NOMO-1 (cell line): Measurements from ENCODE around the gene AGAP1.

ENCODE experiments used
- DNase-seq, 2 experiments: peaks; one replicate each; lab custom pipeline; 2025; ENCODE audit not compliant: unreplicated experiment in 2 of 2; lab: John Stamatoyannopoulos, UW

AGAP1 gene

GRCh38 chr2:236171181-236171679 is 677.4 kb downstream of the AGAP1 start:
- no peak for DNase-seq

DNA sequence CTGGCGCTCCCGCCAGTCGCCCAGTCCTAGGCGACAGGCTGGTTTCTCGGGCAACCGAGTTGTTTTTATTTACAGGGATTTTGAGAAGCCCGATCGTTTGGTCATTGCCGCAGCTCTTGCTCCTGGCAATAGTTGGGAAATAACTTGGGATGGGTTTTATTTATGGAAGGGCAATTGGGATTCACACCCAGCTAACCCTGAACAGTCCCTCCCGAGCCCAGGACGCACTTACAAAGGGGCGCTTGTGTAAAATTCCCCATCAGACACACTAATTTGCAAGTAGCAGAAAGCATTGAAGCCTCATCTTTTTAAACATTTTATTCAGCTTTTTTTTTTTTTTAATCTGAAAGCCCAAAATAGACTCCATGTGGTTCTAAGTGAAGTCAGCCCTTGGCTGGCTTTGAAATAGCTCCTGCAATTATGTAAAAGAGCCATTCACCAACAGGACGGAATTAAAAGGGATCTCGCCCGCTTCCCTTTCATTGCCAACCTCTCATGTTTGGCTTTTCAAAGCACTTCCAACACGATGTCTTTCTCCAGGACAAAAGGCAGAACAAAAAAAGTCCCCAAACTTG is 677.9 kb downstream of the AGAP1 start:
- no peak for DNase-seq

- no peak for DNase-seq
Measured at GRCh38 chr2:236172255-236173035, 678.6 kb downstream of the AGAP1 start.

- DNase-seq: no peak
Measured at GRCh38 chr2:236173036-236173728, 679.3 kb downstream of the AGAP1 start.

GRCh38 chr2:236173729-236174607 is 680.1 kb downstream of the AGAP1 start:
- DNase-seq: no peak

- DNase-seq: no peak
Measured at GRCh38 chr2:236175548-236176150, 681.8 kb downstream of the AGAP1 start.

GRCh38 chr2:236176417-236176816 is 682.6 kb downstream of the AGAP1 start:
- DNase-seq: no peak

GRCh38 chr2:236176951-236177350 is 683.1 kb downstream of the AGAP1 start:
- no peak for DNase-seq

- no peak for DNase-seq
Measured at GRCh38 chr2:236177604-236177966, 683.7 kb downstream of the AGAP1 start.

DNA sequence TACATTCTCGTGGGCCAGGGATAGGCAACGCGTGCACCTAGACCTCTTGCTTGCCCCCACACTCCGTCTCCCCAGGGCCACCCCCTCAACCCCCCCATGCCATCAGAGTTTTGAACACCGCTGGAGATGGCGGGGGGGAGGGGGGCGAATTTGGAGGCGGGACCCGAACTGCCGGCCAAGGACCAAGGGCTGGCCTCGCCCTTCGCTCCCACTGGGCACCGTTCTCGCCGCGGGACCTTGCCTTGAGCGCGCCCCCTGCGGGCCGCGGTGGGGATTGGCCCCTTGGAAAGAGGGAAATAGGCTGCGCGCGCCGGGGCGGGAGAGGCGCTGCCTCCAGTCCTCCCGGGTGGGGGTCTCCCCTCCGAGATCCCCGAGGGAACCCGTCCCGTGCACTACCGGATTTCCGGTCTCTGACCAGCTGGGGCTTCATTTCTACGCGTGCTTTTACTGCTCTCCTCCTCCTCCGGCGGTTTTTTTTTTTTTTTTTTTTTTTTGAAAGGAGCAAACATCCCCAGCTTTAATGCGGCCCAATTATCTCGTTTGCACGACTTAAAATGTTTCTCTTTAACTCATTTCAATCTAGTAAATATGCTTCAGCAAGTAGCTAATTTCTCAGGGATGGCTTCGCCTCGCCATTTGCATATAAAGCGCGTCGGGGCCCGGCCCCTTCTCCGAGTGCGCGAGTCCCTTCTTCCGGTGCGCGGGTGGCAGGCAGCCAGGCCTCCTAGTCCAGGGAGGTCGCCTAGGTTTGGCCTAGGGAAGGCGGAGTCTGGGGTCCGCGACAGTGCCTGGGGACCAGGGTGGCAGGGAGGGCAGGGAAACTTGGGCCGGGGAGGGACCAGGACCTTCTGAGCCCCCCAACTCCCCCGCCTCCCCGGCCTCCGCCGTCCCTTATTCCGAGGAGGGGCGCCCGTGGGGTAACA is 684.4 kb downstream of the AGAP1 start:
- no peak for DNase-seq

DNA sequence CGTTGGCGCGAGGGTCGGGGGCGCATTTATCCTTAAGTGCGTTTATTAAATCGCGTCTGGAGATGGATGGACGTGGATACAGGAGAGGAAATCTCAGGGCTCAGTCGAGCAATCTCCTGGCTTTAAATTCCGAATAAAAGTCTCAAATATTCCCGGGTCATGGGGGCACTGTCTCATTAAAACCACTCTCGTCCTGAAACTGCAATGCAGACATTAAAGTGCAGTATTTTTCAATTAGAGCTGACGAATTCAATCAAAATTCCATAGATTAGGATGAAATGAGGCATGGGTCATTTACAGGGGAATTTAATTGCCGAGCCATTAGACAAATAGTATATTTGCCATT is 685.0 kb downstream of the AGAP1 start:
- no peak for DNase-seq

- DNase-seq: no peak
Measured at GRCh38 chr2:236179236-236180075, 685.6 kb downstream of the AGAP1 start.

DNA sequence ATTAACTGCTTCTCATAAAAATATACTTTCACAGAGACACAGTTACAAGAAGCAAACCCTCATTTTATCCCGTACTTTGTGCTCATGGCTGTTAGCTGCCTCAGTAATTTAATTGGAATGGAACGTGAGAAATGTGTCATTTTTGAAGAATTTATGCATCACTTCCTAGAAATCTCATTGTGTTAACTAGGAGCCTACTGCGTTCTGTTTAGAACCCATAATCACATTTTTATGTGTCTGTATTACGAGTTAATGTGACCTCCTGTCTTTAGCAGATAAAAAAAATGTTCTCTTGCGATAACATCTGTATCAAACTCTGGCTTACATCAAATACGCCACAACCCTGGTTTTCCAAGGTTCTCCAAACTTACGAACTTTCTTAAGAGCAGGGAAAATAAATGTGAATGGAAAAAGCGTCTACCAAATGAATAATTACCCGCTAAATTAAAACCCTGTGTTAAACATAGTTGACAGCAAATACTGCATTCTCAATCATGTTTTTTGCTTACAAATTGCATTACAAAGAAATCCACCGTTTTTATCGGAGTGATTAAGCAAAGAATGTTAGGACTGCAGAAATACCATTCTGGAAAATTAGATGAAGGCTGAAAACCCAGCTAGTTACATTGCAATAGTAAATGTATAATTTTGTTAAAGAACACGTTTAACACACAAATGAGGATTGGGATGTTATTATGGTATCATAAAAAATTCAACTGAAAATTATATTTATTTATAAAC is 686.4 kb downstream of the AGAP1 start:
- no peak for DNase-seq

GRCh38 chr2:236180831-236181453 is 687.1 kb downstream of the AGAP1 start:
- peak; percentile 19 to 38 for DNase-seq
